Omental fat pad (tissue), 4 donors: ENCODE data around the gene BSG. TPM values are rescaled to one million over a fixed set of nuclear protein-coding genes. Genes with fewer than 3 reads are reported as not detected.

Source experiments
- ATAC-seq: fragments of 150-250 bp; one replicate; pipeline ENCODE4 v1.9.1; 2016; ENCODE audit warnings: mild to moderate bottlenecking, moderate library complexity; ENCODE audit not compliant: low FRiP score
- DNase-seq: peaks from one replicate; pipeline ENCODE4 v3.0.0-alpha.2; 2019; ENCODE audit warnings: low spot score
- total RNA-seq, 4 donors: library from RNA; depleted of rRNA; stranded (reverse); fragments of >200 nt; gene quantifications; one replicate each; pipeline ENCODE4 v1.1.0, GENCODE V29; 2016
- TF ChIP-seq, protein P1 (sequence below), 3 donors: fragments of 450-650 bp; IDR thresholded peaks; one replicate each; pipeline ENCODE4 v1.5.1; 2016 to 2017; ENCODE audit warnings: antibody characterized with exemption in 3 of 3, mild to moderate bottlenecking in 3 of 3, moderate library complexity in 2 of 3

The BSG gene
- total RNA-seq, 4 donors from 2014 or later = 331 to 521 (median 417) TPM

DNA sequence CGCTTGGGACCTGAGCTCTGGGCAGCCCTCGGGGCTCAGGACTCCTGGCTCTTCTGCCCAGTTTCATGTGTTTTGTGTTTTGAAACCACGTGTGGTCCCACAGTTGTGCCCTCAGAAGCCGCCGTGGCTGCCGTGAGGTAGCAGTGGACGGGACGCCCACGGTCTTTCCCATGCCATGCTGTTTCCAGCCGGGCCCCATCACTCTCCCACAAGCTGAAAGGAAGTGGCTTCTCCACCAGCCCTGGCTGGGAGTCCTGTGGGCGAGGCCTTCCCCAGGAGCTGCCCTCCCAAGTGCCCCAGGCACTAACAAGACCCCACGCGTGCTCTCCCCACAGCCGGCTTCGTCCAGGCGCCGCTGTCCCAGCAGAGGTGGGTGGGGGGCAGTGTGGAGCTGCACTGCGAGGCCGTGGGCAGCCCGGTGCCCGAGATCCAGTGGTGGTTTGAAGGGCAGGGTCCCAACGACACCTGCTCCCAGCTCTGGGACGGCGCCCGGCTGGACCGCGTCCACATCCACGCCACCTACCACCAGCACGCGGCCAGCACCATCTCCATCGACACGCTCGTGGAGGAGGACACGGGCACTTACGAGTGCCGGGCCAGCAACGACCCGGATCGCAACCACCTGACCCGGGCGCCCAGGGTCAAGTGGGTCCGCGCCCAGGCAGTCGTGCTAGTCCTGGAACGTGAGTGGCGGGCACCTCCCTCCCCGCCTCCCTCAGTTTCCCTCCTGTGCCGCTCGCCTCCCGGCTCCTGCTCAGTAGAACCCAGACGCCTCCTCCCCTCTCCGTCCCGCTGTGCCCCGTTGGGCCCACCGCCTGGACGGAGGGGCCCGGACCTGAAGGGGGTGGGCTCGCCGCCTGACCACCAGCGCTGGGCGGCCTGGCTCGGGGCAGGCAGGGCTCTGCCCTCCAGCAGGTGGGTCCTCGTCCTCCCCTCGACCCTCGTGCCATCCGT is 5.3 kb downstream of the BSG start:
- ATAC-seq = no peak
- TF ChIP-seq, protein P1, sequence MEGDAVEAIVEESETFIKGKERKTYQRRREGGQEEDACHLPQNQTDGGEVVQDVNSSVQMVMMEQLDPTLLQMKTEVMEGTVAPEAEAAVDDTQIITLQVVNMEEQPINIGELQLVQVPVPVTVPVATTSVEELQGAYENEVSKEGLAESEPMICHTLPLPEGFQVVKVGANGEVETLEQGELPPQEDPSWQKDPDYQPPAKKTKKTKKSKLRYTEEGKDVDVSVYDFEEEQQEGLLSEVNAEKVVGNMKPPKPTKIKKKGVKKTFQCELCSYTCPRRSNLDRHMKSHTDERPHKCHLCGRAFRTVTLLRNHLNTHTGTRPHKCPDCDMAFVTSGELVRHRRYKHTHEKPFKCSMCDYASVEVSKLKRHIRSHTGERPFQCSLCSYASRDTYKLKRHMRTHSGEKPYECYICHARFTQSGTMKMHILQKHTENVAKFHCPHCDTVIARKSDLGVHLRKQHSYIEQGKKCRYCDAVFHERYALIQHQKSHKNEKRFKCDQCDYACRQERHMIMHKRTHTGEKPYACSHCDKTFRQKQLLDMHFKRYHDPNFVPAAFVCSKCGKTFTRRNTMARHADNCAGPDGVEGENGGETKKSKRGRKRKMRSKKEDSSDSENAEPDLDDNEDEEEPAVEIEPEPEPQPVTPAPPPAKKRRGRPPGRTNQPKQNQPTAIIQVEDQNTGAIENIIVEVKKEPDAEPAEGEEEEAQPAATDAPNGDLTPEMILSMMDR (IDR thresholded peaks at IDR 0.05) = no peak

GRCh38 chr19:579111-579841 is 6.9 kb downstream of the BSG start:
- ATAC-seq (no peak), DNase-seq (no peak)
- TF ChIP-seq, protein P1 (IDR thresholded peaks at IDR 0.05) = no peak

More for the DNA sequence above, 5.3 kb downstream of the BSG start:
- no peak for DNase-seq

DNA sequence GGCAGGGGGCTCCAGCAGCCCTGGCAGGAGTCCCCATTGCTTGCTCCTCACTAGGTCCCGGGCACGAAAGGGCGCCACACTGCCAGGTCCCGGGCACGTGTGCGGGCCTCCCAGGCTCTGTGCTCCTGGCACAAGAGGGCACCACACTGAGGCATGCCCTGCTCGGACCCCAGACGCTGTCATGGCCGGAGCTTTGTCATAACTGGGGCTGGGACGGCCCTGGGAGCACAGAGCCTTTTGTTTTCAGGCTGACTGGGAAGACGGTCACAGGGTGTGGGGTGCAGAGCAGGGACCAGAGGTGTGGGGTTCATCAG is 7.4 kb downstream of the BSG start:
- ATAC-seq = no peak
- TF ChIP-seq, protein P1 (IDR thresholded peaks at IDR 0.05) = no peak
- DNase-seq = no peak

- TF ChIP-seq, protein P1 (IDR thresholded peaks at IDR 0.05) = no peak
- DNase-seq = no peak
- ATAC-seq = no peak
Observed at GRCh38 chr19:580274-580835, 8.0 kb downstream of the BSG start.

DNA sequence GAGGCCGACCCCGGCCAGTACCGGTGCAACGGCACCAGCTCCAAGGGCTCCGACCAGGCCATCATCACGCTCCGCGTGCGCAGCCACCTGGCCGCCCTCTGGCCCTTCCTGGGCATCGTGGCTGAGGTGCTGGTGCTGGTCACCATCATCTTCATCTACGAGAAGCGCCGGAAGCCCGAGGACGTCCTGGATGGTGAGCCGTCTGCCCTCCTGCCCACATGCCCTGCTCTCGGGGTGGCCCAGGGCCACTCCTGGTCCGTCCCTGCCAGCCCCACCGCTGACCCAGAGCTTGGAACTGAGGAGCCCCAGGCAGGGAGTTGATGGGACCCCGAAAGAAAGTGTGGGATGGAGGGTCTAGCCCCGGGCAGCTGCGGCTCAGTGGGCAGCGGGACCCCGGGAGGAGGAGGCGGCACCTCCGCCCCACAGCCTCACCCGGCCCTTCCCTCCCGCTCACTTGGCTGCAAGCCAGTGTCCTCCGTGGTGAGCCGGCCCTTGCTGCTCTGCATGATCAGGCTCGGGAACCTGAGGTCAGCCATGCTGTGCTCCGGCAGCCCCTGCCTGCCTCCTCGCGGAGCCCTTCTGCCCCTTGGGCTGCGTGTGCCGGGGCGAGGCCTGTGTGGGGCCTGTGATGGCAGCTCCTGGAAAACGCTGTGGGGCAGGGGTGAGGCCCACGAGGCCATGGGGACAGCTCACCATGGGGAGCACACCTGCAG is 9.2 kb downstream of the BSG start:
- no peak for DNase-seq
- ATAC-seq = no peak
- TF ChIP-seq, protein P1 (IDR thresholded peaks at IDR 0.05) = no peak

DNA sequence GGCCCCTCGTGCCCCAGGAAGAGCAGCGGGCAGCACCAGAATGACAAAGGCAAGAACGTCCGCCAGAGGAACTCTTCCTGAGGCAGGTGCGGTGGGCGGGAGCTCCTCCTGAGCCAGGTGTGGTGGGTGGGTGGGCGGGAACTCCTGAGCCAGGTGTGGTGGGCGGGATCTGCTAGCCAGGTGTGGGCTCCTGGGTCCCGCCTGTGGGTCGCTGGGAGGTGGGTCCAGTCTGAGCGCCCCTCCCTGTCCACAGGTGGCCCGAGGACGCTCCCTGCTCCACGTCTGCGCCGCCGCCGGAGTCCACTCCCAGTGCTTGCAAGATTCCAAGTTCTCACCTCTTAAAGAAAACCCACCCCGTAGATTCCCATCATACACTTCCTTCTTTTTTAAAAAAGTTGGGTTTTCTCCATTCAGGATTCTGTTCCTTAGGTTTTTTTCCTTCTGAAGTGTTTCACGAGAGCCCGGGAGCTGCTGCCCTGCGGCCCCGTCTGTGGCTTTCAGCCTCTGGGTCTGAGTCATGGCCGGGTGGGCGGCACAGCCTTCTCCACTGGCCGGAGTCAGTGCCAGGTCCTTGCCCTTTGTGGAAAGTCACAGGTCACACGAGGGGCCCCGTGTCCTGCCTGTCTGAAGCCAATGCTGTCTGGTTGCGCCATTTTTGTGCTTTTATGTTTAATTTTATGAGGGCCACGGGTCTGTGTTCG is 10.3 kb downstream of the BSG start:
- TF ChIP-seq, protein P1 (IDR thresholded peaks at IDR 0.05) = no peak
- ATAC-seq = no peak
- DNase-seq = no peak
